Tibial nerve (tissue), 4 donors: ENCODE results near the gene DOC2A. TPM values are rescaled to one million over a fixed set of nuclear protein-coding genes. Genes with fewer than 3 reads are reported as not detected.
"Not testable (repeated sequence)": the region's sequence is repeated elsewhere in the genome, so short reads cannot be mapped to it uniquely, and the experiment has no call there.

Experiments
- DNase-seq, 2 donors: peaks; one replicate each; pipeline ENCODE4 v3.0.0-alpha.2; 2019; ENCODE audit warnings: low spot score in 2 of 2
- H3K27ac ChIP-seq, 4 donors: fragments of 200-600 bp; sonication (generic) in 3 of 4; one replicate each; pipeline ENCODE4 v1.5.1; 2017 to 2019; ENCODE audit warnings: mild to moderate bottlenecking in 1 of 4
- H3K27me3 ChIP-seq, 2 donors: fragments of 200-600 bp; sonication (generic) in 1 of 2; one replicate each; pipeline versions ENCODE4 v1.5.1 to v1.6.0; 2017 to 2019
- H3K36me3 ChIP-seq, 3 donors: fragments of 200-600 bp; sonication (generic); one replicate each; pipeline ENCODE4 v1.5.1; 2018 to 2019
- H3K4me1 ChIP-seq, 4 donors: fragments of 200-600 bp; sonication (generic) in 3 of 4; one replicate each; pipeline ENCODE4 v1.5.1; 2017 to 2019
- H3K4me3 ChIP-seq, 4 donors: fragments of 200-600 bp; sonication (generic) in 3 of 4; one replicate each; pipeline ENCODE4 v1.5.1; 2017 to 2019; ENCODE audit warnings: mild to moderate bottlenecking in 1 of 4, moderate library complexity in 1 of 4
- H3K9me3 ChIP-seq, 4 donors: fragments of 200-600 bp; sonication (generic) in 3 of 4; one replicate each; pipeline ENCODE4 v1.5.1; 2017 to 2019
- EP300 ChIP-seq, 2 donors: sonication (generic); formaldehyde crosslinking; IDR thresholded peaks; one replicate each; pipeline ENCODE4 v1.6.1; 2017; ENCODE audit warnings: antibody characterized with exemption in 2 of 2, mild to moderate bottlenecking in 1 of 2
- POLR2A ChIP-seq, 2 donors: fragments of 450-650 bp; IDR thresholded peaks; one replicate each; pipeline ENCODE4 v1.6.1; 2017; ENCODE audit warnings: antibody characterized with exemption in 2 of 2, mild to moderate bottlenecking in 2 of 2, moderate library complexity in 2 of 2
- WGBS, 2 donors: methylation state at CpG; one replicate each; pipeline ENCODE4 v1.1.5; 2018; 5-methylcytosine and 5-hydroxymethylcytosine counted together
- total RNA-seq, 4 donors: library from RNA; depleted of rRNA; stranded (reverse); fragments of >200 nt; gene quantifications; one replicate each; pipeline ENCODE4 v1.1.0, GENCODE V29; 2016
- TF ChIP-seq, protein P1 (sequence below), 5 experiments: fragments of 200-600 bp in 3 of 5; fragments of 450-650 bp in 2 of 5; sonication (generic) in 3 of 5; IDR thresholded peaks; one replicate each; pipeline ENCODE4 v1.5.1; 2016 to 2019; ENCODE audit warnings: antibody characterized with exemption in 5 of 5, mild to moderate bottlenecking in 3 of 5, moderate library complexity in 2 of 5

DOC2A gene
- total RNA-seq, 4 donors from 2014 or later: 0.44 to 4.2 (median 1.7) TPM

DNA sequence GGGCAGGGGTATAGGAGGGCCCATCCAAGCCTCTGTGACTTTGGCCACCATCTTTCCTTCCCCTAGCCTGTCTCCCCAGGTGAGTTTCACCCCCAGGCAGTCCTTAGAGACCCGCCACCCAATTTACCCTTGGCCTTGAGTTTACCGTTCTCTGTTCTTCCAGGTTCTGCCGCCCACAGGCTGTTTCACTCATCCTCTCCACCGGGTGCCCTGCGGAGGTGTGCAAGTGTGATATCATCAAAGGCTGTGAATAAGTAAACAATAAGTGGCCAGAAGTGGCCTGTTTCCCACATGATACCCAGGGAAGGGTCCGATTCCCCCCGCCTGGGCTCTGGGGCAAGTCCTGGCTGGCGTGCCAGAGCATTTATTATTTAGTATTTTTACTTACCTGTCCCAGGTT, 35.4 kb upstream of the DOC2A start:
- Histone ChIP-seq H3K4me1 (no peaks in the 10 kb centered on the region), H3K9me3 (no peaks in the 10 kb centered on the region), H3K27ac (no peak overlapping the region), H3K36me3 (no peaks in the 10 kb centered on the region), H3K4me3 (no peak overlapping the region), H3K27me3 (peaks cover 0 to 9% of the 10 kb centered on the region in 2 donors)
- 78 to 83% methylated on average over 8 of the region's 8 CpGs for WGBS, 2 donors
- no peak for DNase-seq
- TF ChIP-seq POLR2A (IDR thresholded peaks at IDR 0.05) (no peak), EP300 (IDR thresholded peaks at IDR 0.05) (no peak)
- TF ChIP-seq, protein P1, sequence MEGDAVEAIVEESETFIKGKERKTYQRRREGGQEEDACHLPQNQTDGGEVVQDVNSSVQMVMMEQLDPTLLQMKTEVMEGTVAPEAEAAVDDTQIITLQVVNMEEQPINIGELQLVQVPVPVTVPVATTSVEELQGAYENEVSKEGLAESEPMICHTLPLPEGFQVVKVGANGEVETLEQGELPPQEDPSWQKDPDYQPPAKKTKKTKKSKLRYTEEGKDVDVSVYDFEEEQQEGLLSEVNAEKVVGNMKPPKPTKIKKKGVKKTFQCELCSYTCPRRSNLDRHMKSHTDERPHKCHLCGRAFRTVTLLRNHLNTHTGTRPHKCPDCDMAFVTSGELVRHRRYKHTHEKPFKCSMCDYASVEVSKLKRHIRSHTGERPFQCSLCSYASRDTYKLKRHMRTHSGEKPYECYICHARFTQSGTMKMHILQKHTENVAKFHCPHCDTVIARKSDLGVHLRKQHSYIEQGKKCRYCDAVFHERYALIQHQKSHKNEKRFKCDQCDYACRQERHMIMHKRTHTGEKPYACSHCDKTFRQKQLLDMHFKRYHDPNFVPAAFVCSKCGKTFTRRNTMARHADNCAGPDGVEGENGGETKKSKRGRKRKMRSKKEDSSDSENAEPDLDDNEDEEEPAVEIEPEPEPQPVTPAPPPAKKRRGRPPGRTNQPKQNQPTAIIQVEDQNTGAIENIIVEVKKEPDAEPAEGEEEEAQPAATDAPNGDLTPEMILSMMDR (IDR thresholded peaks at IDR 0.05): no peak

DNA sequence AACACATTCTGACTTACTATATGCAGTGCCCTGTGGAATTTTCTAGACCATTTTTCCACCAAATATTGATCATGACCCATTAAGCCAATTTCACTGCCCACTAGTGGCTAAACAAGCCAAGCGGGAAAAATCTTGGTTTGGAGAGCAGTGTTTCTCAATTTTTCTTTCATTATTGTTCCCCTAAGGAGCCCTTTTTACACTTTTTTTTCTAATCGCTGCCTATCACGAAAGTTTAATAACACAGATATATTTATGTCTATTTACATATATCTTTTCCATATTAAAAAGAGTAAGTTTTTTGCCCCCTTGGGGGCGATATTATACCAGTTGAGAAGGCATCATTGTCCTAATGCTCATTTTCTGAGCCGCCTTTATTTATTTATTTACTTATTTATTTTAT, 31.0 kb upstream of the DOC2A start:
- no peaks in the 10 kb centered on the region for H3K4me1 ChIP-seq
- 20% methylated on average over 5 of the region's 5 CpGs for WGBS, 2 donors
- H3K27ac ChIP-seq: no peak overlapping the region
- peaks cover 0 to 9% of the 10 kb centered on the region in 2 donors for H3K27me3 ChIP-seq
- H3K4me3 ChIP-seq: no peak overlapping the region
- no peaks in the 10 kb centered on the region for H3K9me3 ChIP-seq
- H3K36me3 ChIP-seq: no peaks in the 10 kb centered on the region
- TF ChIP-seq, protein P1 (IDR thresholded peaks at IDR 0.05): peak in 3 of 5 experiments; percentile 13 to 44 (median 24)
- TF ChIP-seq EP300 (IDR thresholded peaks at IDR 0.05): no peak
- DNase-seq: peak in 1 of 2 donors; percentile 16

DNA sequence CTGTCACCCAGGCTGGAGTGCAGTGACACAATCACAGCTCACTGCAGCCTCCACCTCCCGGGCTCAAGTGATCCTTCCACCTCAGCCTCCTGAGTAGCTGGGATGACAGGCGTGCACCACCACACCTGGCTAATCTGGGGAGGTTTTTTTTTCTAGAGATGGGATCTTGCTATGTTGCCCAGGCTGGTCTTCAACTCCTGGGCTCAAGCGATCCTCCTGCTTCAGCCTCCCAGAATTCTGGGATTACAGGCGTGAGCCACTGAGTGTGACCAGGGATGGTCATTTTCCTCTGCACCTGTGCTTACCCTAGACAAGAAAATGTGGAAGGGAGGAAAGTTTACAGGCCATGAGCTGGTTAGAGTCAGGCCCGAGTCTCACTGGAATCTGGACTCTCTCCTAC, 29.9 kb upstream of the DOC2A start:
- WGBS, 2 donors: 84 to 87% methylated on average over 5 of the region's 5 CpGs
- peaks cover 0 to 16% of the 10 kb centered on the region in 2 donors for H3K27me3 ChIP-seq
- H3K9me3 ChIP-seq, H3K36me3 ChIP-seq, H3K4me1 ChIP-seq, DNase-seq, H3K27ac ChIP-seq, H3K4me3 ChIP-seq: not testable (repeated sequence)

DNA sequence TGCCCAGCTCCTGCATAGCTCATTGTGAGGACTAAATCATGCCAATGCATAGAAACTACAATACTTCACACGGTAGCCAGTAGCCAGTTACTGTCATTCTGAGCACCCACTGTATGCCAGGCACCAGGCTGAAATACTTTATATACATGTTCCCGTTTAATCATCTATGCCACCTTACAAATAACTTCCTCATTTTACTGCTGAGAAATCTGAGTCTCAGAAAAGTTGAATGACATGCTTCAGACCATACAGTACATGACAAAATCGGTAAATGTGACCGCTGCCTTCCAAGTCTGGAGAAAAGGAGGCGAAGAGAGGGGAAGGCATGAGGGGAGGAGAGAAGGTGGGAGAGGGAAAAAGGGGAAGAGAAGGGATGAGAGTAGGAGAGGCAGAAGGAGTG, 29.4 kb upstream of the DOC2A start:
- TF ChIP-seq, protein P1 (IDR thresholded peaks at IDR 0.05): no peak
- TF ChIP-seq EP300 (IDR thresholded peaks at IDR 0.05) (no peak), POLR2A (IDR thresholded peaks at IDR 0.05) (no peak)
- Histone ChIP-seq H3K36me3 (no peaks in the 10 kb centered on the region), H3K27ac (no peak overlapping the region), H3K27me3 (peaks cover 0 to 20% of the 10 kb centered on the region in 2 donors), H3K4me3 (no peak overlapping the region), H3K9me3 (no peaks in the 10 kb centered on the region), H3K4me1 (no peaks in the 10 kb centered on the region)
- no peak for DNase-seq
- WGBS, 2 donors: 65 to 69% methylated on average over 5 of the region's 5 CpGs

DNA sequence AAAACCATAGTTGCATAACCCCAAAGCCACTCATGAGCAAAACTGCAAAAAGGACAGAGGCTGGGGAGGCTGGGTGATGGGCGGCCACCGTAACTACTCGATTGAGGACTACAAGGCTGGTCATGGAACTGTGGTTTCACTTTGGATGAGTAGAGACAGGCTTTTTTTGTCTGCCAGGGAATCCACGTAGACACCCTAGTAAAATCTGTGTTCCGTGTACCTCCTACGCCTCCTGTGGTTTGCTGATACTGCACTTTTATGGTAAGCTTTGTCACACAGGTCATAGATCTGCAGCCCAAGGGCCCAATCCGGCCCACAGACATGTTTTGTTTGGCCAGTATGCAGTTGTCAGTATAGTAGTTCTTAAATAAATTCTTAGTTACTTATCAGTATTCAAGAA, 22.4 kb upstream of the DOC2A start:
- Histone ChIP-seq H3K4me1 (peaks cover 0 to 8% (median 4%) of the 10 kb centered on the region in 4 donors), H3K4me3 (no peak overlapping the region), H3K9me3 (no peaks in the 10 kb centered on the region), H3K36me3 (no peaks in the 10 kb centered on the region), H3K27me3 (peaks cover 0 to 80% of the 10 kb centered on the region in 2 donors), H3K27ac (no peak overlapping the region)
- DNase-seq: no peak
- TF ChIP-seq, protein P1 (IDR thresholded peaks at IDR 0.05): no peak
- TF ChIP-seq POLR2A (IDR thresholded peaks at IDR 0.05) (no peak), EP300 (IDR thresholded peaks at IDR 0.05) (no peak)
- 61 to 71% methylated on average over 7 of the region's 7 CpGs for WGBS, 2 donors
